H9 (cell line): ENCODE results near the gene BAX. TPM values are rescaled to one million over a fixed set of nuclear protein-coding genes. Genes with fewer than 3 reads are reported as not detected.

Source experiments
- DNase-seq: peaks from one replicate; pipeline ENCODE4 v3.0.0-alpha.2; 2017
- H2AFZ ChIP-seq: one replicate; pipeline ENCODE4 v1.6.1; 2013; ENCODE audit warnings: mild to moderate bottlenecking, low read length, control low read depth, moderate library complexity
- H2AK5ac ChIP-seq: 2 replicates; pipeline ENCODE4 v1.6.1; 2013; ENCODE audit warnings: low read length, control low read depth, mixed read lengths; ENCODE audit not compliant: insufficient read length
- H2BK120ac ChIP-seq: one replicate; pipeline ENCODE4 v1.6.1; 2013; ENCODE audit warnings: low read depth, mild to moderate bottlenecking, low read length, control low read depth, inconsistent platforms; ENCODE audit not compliant: poor library complexity, severe bottlenecking
- H2BK12ac ChIP-seq: 2 replicates; pipeline ENCODE4 v1.6.1; 2013; ENCODE audit warnings: low read length, control low read depth, mixed read lengths, low read depth; ENCODE audit not compliant: insufficient read length
- H2BK15ac ChIP-seq: 2 replicates; pipeline ENCODE4 v1.6.1; 2013; ENCODE audit warnings: low read depth, low read length, control low read depth
- H2BK20ac ChIP-seq: one replicate; pipeline ENCODE4 v1.6.1; 2013; ENCODE audit warnings: low read depth, mild to moderate bottlenecking, low read length, control low read depth, inconsistent platforms; ENCODE audit not compliant: poor library complexity, severe bottlenecking
- H2BK5ac ChIP-seq: 2 replicates; pipeline ENCODE4 v1.6.1; 2013; ENCODE audit warnings: low read length, control low read depth, mixed read lengths; ENCODE audit not compliant: insufficient read length
- H3K14ac ChIP-seq: 2 replicates; pipeline ENCODE4 v1.6.1; 2013; ENCODE audit warnings: low read length, control low read depth; ENCODE audit not compliant: insufficient read depth
- H3K18ac ChIP-seq: 2 replicates; pipeline ENCODE4 v1.6.1; 2013; ENCODE audit warnings: low read depth, mild to moderate bottlenecking, mixed read lengths, low read length, control low read depth; ENCODE audit not compliant: insufficient read length
- H3K23ac ChIP-seq: 2 replicates; pipeline ENCODE4 v1.6.1; 2013; ENCODE audit warnings: low read length, control low read depth, mixed read lengths, low read depth; ENCODE audit not compliant: insufficient read length
- H3K23me2 ChIP-seq: 2 replicates; pipeline ENCODE4 v1.6.1; 2013; ENCODE audit warnings: low read depth, mild to moderate bottlenecking, mixed read lengths, low read length, control low read depth; ENCODE audit not compliant: insufficient read length, poor library complexity, severe bottlenecking
- H3K27ac ChIP-seq: 2 replicates; pipeline ENCODE4 v1.5.1; 2013; ENCODE audit warnings: low read length, control low read depth, mixed read lengths, low read depth; ENCODE audit not compliant: insufficient read length
- H3K27me3 ChIP-seq: 2 replicates; pipeline ENCODE4 v1.6.1; 2013; ENCODE audit warnings: low read length, control low read depth, inconsistent platforms; ENCODE audit not compliant: insufficient read depth
- H3K4ac ChIP-seq: 2 replicates; pipeline ENCODE4 v1.6.1; 2013; ENCODE audit warnings: low read depth, mild to moderate bottlenecking, control low read depth, inconsistent platforms, low read length, moderate library complexity
- H3K4me1 ChIP-seq: 2 replicates; pipeline ENCODE4 v1.6.1; 2013; ENCODE audit warnings: low read length, control low read depth, inconsistent platforms; ENCODE audit not compliant: insufficient read depth
- H3K4me2 ChIP-seq: 2 replicates; pipeline ENCODE4 v1.6.1; 2013; ENCODE audit warnings: low read length, control low read depth, mixed read lengths; ENCODE audit not compliant: insufficient read length, insufficient read depth
- H3K56ac ChIP-seq: 2 replicates; pipeline ENCODE4 v1.6.1; 2013; ENCODE audit warnings: low read depth, mild to moderate bottlenecking, mixed read lengths, low read length, control low read depth; ENCODE audit not compliant: insufficient read length
- H3K79me1 ChIP-seq: 2 replicates; pipeline ENCODE4 v1.6.1; 2013; ENCODE audit warnings: low read depth, mild to moderate bottlenecking, moderate library complexity, low read length, control low read depth, inconsistent platforms; ENCODE audit not compliant: insufficient read depth, poor library complexity, severe bottlenecking
- H3K79me2 ChIP-seq: 2 replicates; pipeline ENCODE4 v1.6.1; 2013; ENCODE audit warnings: low read length, control low read depth, inconsistent platforms; ENCODE audit not compliant: insufficient read depth
- H3K9ac ChIP-seq: 2 replicates; pipeline ENCODE4 v1.6.1; 2013; ENCODE audit warnings: low read length, control low read depth, mixed read lengths; ENCODE audit not compliant: insufficient read length; ENCODE audit errors: extremely low read depth
- H3K9me3 ChIP-seq: one replicate; pipeline ENCODE4 v1.6.1; 2013; ENCODE audit warnings: low read depth, low read length, inconsistent platforms; ENCODE audit not compliant: control insufficient read depth
- H3T11ph ChIP-seq: one replicate; pipeline ENCODE4 v1.6.1; 2013; ENCODE audit warnings: mild to moderate bottlenecking, low read length, control low read depth, inconsistent platforms
- H4K20me1 ChIP-seq: one replicate; pipeline ENCODE4 v1.6.1; 2013; ENCODE audit not compliant: control insufficient read depth, insufficient read length, insufficient read depth
- H4K5ac ChIP-seq: 2 replicates; pipeline ENCODE4 v1.6.1; 2013; ENCODE audit warnings: low read depth, mild to moderate bottlenecking, mixed read lengths, low read length, control low read depth; ENCODE audit not compliant: insufficient read length
- H4K8ac ChIP-seq: replicated peaks from 2 replicates; pipeline ENCODE4 v1.6.1; 2013; ENCODE audit warnings: low read length, control low read depth, mixed read lengths, low read depth; ENCODE audit not compliant: insufficient read length
- H4K91ac ChIP-seq: 2 replicates; pipeline ENCODE4 v1.6.1; 2013; ENCODE audit warnings: low read depth, mild to moderate bottlenecking, moderate library complexity, mixed read lengths, low read length, control low read depth; ENCODE audit not compliant: insufficient read length
- H3K27ac Mint-ChIP-seq, 3 experiments: 2 replicates in 2 of 3; 3 replicates in 1 of 3; pipeline ENCODE4 v1.8.0; 2020 to 2021; ENCODE audit warnings: mixed read lengths in 3 of 3, mild to moderate bottlenecking in 1 of 3, moderate library complexity in 1 of 3
- H3K27me3 Mint-ChIP-seq: 2 replicates; pipeline ENCODE4 v1.8.0; 2021; ENCODE audit warnings: low read depth, mild to moderate bottlenecking, moderate library complexity, mixed read lengths
- H3K36me3 Mint-ChIP-seq, 3 experiments: 2 replicates in 2 of 3; 3 replicates in 1 of 3; pipeline ENCODE4 v1.8.0; 2020 to 2021; ENCODE audit warnings: low read depth in 3 of 3, mixed read lengths in 3 of 3; ENCODE audit not compliant: insufficient read depth in 1 of 3
- H3K4me1 Mint-ChIP-seq, 2 experiments: 2 replicates each; pipeline ENCODE4 v1.8.0; 2020; ENCODE audit warnings: mixed read lengths in 2 of 2
- H3K4me3 Mint-ChIP-seq, 2 experiments: 2 replicates in 1 of 2; 3 replicates in 1 of 2; pipeline ENCODE4 v1.8.0; 2020 to 2021; ENCODE audit warnings: mild to moderate bottlenecking in 2 of 2, mixed read lengths in 2 of 2, moderate library complexity in 1 of 2
- H3K9me3 Mint-ChIP-seq, 2 experiments: 2 replicates in 1 of 2; 3 replicates in 1 of 2; pipeline ENCODE4 v1.8.0; 2020; ENCODE audit warnings: mild to moderate bottlenecking in 2 of 2, mixed read lengths in 2 of 2, moderate library complexity in 1 of 2
- WGBS: extraction: QIAGEN DNeasy Blood & Tissue Kit; methylation state at CpG from one replicate; pipeline ENCODE4 v1.1.7; 2013; ENCODE audit warnings: missing lambda C conversion rate, low lambda C conversion rate, mixed read lengths; ENCODE audit not compliant: insufficient read length; ENCODE audit errors: extremely low coverage; 5-methylcytosine and 5-hydroxymethylcytosine counted together
- total RNA-seq: library from RNA; stranded (reverse); gene quantifications from 2 replicates; pipeline ENCODE4 v1.2.1, GENCODE V29; 2021
- TF ChIP-seq, protein P1 (sequence below): fragments of 200-600 bp; sonication (generic); conservative IDR thresholded peaks from 3 replicates; pipeline ENCODE4 v1.8.0; 2021; ENCODE audit warnings: antibody characterized with exemption, mild to moderate bottlenecking

BAX gene
- total RNA-seq, 1 experiment from 2014 or later: 310 TPM

DNA sequence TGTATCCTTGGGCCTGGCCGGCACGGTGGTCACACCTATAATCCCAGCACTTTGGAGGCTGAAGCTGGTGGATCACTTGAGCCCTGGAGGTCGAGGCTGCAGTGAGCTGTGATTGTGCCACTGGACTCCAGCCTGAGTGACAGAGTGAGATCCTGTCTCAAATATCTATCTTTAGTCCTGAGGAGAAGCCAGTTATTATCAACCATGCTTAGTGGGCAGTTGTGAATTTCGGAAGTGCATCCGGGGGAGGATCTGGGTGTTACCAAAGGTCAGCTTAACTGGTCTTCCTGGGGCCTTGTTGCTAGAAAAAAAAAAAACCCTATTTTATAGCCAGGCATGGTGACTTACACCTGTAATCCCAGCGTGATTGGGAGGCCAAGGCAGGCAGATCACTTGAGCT is 11.6 kb upstream of the BAX start:
- Histone ChIP-seq H3T11ph (no peak overlapping the region), H2BK12ac (no peak overlapping the region), H2BK20ac (no peak overlapping the region), H3K4ac (no peak overlapping the region), H2AK5ac (no peak overlapping the region), H4K8ac (no peak overlapping the region), H3K79me1 (no peaks in the 10 kb centered on the region), H3K4me1 (no peaks in the 10 kb centered on the region), H2BK15ac (no peak overlapping the region), H4K5ac (no peak overlapping the region), H3K56ac (no peak overlapping the region), H3K79me2 (no peaks in the 10 kb centered on the region), H3K18ac (no peak overlapping the region), H2BK120ac (no peak overlapping the region), H4K91ac (no peak overlapping the region), H3K14ac (no peak overlapping the region), H3K23ac (no peak overlapping the region), H2AFZ (no peak overlapping the region), H3K9me3 (no peaks in the 10 kb centered on the region), H2BK5ac (no peak overlapping the region), H3K27me3 (no peaks in the 10 kb centered on the region; the same call in 1 of the 2 replicates), H3K27ac (no peak overlapping the region), H4K20me1 (no peaks in the 10 kb centered on the region), H3K4me2 (no peak overlapping the region), H3K23me2 (no peaks in the 10 kb centered on the region), H3K9ac (no peak overlapping the region)
- H3K4me1 Mint-ChIP-seq: no peaks in the 10 kb centered on the region
- H3K4me3 Mint-ChIP-seq: no peak overlapping the region; a peak in 1 of 5 replicates
- H3K27me3 Mint-ChIP-seq: peaks cover 5% of the 10 kb centered on the region; the same call in 1 of the 2 replicates
- peaks cover 0 to 2% of the 10 kb centered on the region in 2 experiments; a peak in 3 of 5 replicates for H3K9me3 Mint-ChIP-seq
- DNase-seq: no peak
- no CpG with 5 or more reads among the region's 6 CpGs for WGBS
- H3K36me3 Mint-ChIP-seq: peaks cover 10 to 18% (median 11%) of the 10 kb centered on the region in 3 experiments
- H3K27ac Mint-ChIP-seq: no peak overlapping the region; a peak in 1 of 7 replicates
- TF ChIP-seq, protein P1, sequence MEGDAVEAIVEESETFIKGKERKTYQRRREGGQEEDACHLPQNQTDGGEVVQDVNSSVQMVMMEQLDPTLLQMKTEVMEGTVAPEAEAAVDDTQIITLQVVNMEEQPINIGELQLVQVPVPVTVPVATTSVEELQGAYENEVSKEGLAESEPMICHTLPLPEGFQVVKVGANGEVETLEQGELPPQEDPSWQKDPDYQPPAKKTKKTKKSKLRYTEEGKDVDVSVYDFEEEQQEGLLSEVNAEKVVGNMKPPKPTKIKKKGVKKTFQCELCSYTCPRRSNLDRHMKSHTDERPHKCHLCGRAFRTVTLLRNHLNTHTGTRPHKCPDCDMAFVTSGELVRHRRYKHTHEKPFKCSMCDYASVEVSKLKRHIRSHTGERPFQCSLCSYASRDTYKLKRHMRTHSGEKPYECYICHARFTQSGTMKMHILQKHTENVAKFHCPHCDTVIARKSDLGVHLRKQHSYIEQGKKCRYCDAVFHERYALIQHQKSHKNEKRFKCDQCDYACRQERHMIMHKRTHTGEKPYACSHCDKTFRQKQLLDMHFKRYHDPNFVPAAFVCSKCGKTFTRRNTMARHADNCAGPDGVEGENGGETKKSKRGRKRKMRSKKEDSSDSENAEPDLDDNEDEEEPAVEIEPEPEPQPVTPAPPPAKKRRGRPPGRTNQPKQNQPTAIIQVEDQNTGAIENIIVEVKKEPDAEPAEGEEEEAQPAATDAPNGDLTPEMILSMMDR: no peak
